HG02763 (cell line): ENCODE measurements around the gene BDH2.

Experiments used
- ATAC-seq: cut with Tn5 transposase; IDR thresholded peaks from one replicate; pipeline ENCODE4 v1.9.1; 2021; ENCODE audit warnings: mild to moderate bottlenecking, moderate library complexity; ENCODE audit not compliant: unreplicated experiment

BDH2 gene

GRCh38 chr4:103085555-103086196 lies 14.0 kb downstream of the BDH2 start:
- no peak for ATAC-seq

- no peak for ATAC-seq
These were observed 20.0 kb downstream of the BDH2 start for GRCh38 chr4:103079621-103080020.

GRCh38 chr4:103076747-103077347 lies 22.8 kb downstream of the BDH2 start, which contains the start of gene SLC9B2:
TSS of gene SLC9B2 (minus strand) at chr4:103076761. CDS start at chr4:103067550, 9,211 bp downstream.
- ATAC-seq = peak; percentile 41

GRCh38 chr4:103075894-103076746 lies 23.5 kb downstream of the BDH2 start:
- peak; percentile 51 for ATAC-seq

- ATAC-seq = no peak
These were observed 24.2 kb downstream of the BDH2 start for GRCh38 chr4:103075435-103075893.

- peak; percentile 33 for ATAC-seq
These were observed 24.7 kb downstream of the BDH2 start for GRCh38 chr4:103074744-103075434.

- no peak for ATAC-seq
These were observed 25.7 kb downstream of the BDH2 start for GRCh38 chr4:103073792-103074438.

GRCh38 chr4:103067841-103068547 lies 31.6 kb downstream of the BDH2 start:
- no peak for ATAC-seq

- no peak for ATAC-seq
These were observed 39.0 kb downstream of the BDH2 start for GRCh38 chr4:103060453-103061148.

GRCh38 chr4:103054030-103054429 lies 45.6 kb downstream of the BDH2 start:
- no peak for ATAC-seq

- no peak for ATAC-seq
These were observed 46.9 kb downstream of the BDH2 start for GRCh38 chr4:103052779-103053178.

- no peak for ATAC-seq
These were observed 47.5 kb downstream of the BDH2 start for GRCh38 chr4:103052145-103052544.

- ATAC-seq = no peak
These were observed 48.7 kb downstream of the BDH2 start for GRCh38 chr4:103050736-103051436.

- ATAC-seq = peak; percentile 93
These were observed 53.0 kb downstream of the BDH2 start for GRCh38 chr4:103046416-103047290.

GRCh38 chr4:103044183-103044582 lies 55.5 kb downstream of the BDH2 start:
- no peak for ATAC-seq

GRCh38 chr4:103036169-103036568 lies 63.5 kb downstream of the BDH2 start:
- no peak for ATAC-seq

GRCh38 chr4:103032574-103032973 lies 67.1 kb downstream of the BDH2 start:
- peak; percentile 57 for ATAC-seq

GRCh38 chr4:103030791-103031190 lies 68.8 kb downstream of the BDH2 start:
- ATAC-seq = no peak
